NCI-H460 (cell line): Measurements from ENCODE around the gene NTM. TPM values are rescaled to one million over a fixed set of nuclear protein-coding genes. Genes with fewer than 3 reads are reported as not detected.
A peak's percentile ranks its signal among the peaks of the same experiment; 100 is the strongest.

Experiments used
- DNase-seq: peaks from one replicate; pipeline ENCODE4 v3.0.0-alpha.2; 2016; ENCODE audit warnings: low read depth; ENCODE audit errors: extremely low read depth
- total RNA-seq: library from RNA; depleted of rRNA; stranded (reverse); fragments of >200 nt; shearing (Covaris generic); gene quantifications from 2 replicates; pipeline ENCODE4 v1.2.3, GENCODE V29; 2014

Gene NTM
- total RNA-seq, 1 experiment from 2014 or later: 3.7 TPM

DNA sequence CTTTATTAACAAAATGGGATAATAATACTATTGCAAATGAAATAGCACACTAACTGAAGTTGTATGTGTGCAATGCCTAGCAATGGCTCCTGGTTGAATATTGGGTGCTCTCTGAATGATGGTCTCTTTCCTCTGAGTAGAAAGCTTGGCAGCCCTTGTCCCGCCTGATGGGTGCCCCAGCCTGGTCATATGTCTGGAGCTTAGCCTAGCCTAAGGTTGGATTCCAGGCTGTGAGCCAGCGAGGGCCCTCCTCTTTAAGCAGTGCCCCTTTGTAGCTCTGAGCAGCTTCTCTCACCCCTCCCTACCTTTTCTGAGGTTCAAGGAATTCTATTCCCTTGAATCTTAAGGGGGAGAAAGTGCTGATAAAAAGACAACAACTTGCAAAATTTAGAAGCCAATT is 499.9 kb downstream of the NTM start:
- no peak for DNase-seq

DNA sequence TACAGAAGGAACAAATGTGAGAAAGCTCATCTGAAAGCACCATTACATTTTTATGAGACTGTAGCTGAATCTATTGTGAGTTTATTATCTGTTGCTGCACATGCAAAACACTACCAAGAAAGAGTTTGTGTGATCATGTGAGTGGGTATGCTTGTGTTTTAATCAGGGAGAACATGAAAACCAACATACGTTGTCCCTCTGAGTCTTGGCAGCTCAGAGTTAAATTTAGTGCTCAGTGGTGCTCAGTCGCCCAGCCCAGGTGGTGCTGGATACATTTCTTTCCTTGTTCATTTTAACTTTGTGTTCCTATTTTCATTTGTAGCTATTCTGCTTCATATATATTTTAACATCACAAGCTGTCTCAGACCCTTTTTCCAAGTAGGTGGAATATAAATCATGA is 500.6 kb downstream of the NTM start:
- DNase-seq: no peak

DNA sequence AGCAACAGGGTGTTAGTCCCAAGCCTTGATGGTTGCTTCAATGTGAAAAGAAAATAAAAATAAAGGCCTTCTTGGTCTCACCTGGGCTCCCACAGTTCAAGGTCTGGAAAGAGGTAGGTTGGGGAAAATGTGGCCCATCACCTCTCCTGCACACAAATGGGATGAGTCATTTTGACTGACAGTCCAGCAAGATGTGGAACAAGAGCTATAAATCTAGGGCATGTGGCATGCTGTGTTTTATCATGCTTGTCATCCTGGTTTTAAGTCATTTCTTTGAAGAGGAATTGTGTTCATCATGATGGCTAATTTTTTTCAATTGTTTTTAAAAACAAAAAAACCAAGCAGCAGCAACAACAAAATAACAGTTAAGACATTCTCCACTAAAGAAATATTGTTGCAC is 503.7 kb downstream of the NTM start:
- no peak for DNase-seq

DNA sequence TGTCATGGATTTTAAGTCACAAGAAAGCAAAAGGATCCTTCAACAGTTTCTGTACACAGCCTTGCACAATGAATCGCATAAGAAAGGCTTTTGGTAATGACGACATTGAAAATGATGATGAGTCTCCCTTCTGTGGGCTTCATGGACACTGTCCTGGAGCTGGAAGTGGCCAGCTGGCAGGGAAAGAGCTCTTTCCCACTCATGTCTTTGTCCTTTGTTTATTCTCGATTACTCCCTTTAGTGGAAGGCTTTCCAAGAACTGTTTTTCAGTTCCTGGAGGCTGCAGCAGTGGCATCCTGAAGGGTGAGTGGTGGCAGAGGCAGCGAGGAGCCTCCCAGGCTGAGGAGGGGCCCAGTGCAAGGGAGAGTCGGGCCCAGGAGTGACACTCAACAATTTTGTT is 505.2 kb downstream of the NTM start:
- no peak for DNase-seq

DNA sequence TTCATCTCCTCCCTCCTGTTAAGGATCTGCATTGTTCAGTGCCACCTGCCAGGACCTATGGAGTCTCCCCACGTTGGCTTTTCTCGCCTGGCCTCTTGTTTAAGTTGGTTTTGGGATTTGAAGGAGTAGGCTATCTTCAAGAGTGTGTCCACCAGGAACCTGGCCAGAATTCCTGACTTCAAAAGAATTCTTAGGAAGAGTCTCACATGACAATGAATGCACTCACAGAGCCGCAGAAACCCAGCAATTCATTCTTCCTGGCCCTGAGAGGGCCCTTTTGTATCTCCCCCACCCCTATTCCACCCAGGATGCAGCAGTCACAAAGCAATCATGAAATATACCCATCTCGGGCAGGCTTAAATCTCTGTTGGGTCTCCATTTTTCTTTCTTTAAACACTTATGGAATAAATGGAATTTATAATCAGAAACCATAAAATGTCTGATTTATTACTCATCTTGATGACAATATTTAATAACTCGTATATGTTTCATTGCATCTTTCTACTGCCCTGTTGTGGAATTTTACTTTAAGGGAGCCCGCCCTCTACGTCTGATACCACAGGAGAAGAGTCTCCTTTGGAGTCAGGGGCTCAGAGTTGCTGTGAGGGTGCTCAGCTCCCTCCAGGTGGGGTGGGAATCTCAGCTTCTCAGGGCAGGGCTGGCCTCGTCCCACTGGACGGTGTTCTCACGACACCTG is 507.0 kb downstream of the NTM start:
- no peak for DNase-seq

DNA sequence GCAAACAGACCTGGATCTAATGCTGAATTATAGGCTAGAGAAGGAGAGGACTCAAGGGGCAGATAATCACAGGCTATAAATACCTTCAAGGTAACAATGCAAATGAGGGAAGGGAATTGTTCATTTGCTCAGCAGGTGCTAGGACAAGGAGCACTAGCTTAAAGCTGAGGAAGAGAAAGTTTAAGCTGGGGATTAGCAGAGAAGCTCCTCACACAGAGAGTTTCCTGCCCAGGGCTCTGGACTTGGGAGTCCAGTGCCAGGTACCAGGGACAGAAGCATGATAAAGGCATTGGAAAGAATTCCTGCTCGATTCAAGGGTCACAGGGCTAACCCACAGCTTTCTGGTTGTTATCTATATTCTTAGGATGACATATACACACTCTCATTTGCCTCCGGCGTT is 509.9 kb downstream of the NTM start:
- DNase-seq: no peak

DNA sequence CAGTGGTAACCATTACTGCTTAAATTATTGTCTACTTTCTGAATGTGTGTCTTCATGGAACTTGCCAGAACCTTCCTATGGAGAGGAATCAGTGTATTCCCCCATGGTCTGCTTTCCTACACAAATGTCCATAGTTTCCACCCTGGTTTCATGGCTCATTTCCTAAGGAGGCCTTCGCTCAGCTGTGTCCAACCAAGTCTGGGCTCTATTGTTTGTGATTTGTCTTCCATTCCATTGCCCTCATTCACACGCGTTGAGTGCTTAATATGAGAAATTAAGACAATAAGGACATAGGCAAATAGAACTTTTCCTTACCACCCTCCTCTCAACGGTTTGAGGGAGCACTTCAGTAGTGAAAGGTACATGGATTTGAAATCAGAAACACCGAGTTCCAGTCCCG is 510.6 kb downstream of the NTM start:
- DNase-seq: no peak

DNA sequence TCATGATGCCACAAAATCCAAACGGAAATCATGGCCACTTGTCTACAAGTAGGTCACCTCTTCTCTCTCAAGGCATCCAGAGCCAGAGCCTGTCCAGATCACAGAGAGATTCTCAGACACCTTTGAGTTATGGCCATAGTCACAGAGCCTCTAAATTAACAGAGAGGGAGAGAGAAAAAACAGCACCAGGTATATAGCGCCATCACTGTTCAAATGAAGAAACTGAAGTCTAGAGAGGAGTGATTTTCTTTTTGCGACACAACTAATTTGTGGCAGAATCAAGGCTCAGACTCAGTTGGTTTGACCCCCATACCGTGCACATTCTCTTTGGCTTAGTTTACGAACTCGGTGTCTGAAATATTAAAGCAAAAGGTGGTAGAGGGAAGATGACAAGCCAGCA is 512.9 kb downstream of the NTM start:
- no peak for DNase-seq

DNA sequence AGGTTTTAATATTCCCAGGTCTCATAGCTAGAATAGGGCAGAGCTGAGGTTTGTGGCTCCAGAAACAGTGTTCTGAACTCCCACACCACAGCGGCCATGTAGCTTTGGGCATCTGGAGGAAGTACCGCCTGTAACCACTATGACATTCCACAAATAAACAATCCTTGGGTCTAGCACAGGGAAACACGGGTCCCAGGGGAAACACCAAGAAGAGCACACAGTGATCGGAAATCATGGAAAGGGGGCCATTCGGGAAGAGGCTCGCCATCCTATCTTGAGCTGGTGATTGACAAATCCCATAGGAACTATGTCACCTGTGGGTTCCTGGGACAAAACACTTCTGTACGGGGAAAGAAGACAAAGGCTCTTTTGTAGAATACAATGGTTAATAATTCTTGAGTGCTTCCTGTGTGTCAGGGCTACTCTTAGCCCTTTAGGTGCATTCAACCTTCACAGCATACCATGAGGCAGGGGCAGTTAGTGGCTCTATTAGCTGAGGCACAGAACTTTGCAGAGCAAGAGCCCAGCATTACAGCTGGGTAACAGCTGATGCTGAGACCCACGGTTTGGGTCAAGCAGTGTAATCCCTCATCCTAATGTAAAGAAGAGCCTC is 514.2 kb downstream of the NTM start:
- no peak for DNase-seq

DNA sequence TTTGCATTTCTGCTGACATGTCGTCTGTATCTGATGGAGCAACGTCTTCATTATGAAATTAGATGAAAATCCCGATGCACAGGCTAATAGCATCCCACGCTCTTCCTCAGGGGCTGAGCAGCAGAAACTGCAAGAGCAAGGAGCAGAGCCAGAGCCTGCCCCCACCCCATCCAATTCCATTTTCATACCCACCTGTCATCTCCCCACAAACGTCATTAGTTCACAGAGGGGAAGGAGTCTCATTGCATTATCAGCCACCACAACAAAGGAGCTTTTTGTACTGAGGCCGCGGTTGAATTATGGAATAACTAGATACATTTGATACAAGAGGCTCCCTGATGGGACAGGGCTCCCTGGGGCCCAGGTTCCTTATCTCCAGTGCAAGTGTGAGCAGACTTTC is 515.0 kb downstream of the NTM start:
- DNase-seq: no peak

DNA sequence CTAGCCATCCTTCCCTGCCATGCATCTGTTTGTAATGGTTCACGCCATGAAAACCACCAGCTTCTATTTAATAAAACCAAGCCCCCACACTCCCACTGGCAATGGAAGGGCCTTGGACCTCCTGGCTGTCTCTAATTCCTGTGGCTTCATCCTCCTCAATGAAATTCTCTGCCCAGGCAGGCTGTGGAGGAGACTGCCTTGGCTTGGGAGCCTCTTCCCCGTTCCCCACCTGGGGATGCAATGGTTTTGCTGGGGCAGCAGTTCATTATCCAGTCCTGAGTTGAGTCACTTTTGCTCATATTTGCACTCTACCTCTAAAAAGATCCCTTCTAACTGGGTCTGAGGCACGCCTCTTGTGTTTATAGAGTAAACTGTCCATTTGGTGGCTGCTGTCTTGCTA is 515.8 kb downstream of the NTM start:
- DNase-seq: no peak

DNA sequence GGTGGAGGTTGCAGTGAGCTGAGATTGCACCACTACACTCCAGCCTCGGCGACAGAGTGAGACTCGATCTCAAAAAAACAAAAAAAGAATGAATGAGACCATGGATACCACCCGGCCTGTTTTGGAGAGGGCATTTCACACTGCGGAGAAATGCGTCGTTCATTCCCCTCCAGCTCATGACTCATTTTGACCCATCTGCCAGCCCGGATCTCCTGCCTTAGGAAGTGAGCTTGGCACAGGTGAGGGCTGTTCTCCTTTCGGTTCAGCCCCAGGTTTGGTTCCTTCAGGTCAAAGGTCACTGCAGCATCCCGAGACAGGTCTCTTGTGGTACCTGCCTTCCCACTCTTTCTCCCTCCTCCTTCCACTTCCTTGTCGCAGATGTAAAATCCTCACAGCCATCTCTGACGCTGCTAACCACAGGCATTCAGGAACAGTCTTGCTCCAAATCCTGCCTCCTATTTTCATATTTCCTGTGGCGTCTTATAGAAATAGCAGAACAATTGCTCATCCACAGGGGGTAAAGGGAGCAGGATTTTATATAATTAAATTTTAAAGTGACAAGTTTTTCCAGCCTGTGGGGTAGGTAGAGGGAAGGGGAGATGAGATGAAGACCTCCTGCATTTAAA is 517.9 kb downstream of the NTM start:
- DNase-seq: no peak

DNA sequence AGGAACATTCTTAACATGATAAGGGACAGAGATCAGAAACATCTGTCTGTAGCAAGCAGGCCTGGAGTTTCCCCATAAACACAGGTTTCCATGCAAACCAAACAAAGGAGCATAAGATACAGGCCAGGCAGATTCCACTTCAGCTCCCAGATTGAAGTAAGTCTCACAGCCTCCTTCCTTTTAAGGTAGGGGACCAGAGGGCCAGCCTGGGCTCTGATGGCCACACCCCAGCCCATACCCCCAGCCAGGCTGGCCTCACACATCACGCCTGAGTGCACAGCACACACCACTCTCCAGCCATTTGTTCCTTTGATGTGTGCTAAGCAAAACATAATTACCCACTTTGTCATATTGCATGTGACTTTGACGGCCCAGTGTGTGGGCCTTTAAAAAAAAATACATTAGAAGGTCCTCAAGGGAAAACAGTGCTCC is 518.7 kb downstream of the NTM start:
- DNase-seq: no peak

DNA sequence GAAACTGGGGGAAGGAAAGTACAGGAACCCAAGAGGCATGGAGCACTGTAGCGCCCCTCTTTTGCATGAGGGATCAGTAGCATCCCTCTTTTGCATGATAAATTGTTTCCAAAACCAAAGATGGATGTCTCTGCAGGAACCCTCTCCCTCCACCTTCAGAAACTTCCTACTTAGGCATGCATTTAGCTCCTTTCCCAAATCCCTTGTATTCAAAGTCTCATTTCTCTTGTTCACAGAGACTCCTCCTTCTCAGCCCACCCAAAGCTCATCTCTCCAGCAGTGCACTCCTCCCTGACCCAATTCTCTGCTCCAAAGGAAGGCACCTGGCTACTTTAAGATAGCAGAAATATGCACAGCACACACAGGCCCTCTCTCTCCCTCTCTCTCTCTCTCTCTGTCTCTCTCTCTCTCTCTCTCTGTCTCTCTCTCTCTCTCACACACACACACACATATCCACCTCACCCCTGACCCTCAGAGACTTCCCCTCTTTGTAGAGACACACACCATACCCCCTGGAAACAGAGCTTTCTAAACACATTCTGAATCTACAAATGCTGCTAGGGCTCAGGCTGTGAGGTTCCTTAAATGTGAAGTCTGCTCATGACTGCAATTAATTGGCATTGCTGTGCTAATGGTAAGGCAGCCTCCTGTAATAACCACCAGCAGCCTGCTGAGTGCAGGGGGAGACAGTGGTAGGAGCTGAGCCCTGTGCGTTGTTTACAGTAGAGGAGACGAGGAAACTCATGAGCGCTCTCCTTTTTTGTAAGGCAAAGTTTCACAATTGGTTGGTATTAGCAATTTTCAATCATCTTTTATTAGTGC is 519.6 kb downstream of the NTM start:
- DNase-seq: no peak

DNA sequence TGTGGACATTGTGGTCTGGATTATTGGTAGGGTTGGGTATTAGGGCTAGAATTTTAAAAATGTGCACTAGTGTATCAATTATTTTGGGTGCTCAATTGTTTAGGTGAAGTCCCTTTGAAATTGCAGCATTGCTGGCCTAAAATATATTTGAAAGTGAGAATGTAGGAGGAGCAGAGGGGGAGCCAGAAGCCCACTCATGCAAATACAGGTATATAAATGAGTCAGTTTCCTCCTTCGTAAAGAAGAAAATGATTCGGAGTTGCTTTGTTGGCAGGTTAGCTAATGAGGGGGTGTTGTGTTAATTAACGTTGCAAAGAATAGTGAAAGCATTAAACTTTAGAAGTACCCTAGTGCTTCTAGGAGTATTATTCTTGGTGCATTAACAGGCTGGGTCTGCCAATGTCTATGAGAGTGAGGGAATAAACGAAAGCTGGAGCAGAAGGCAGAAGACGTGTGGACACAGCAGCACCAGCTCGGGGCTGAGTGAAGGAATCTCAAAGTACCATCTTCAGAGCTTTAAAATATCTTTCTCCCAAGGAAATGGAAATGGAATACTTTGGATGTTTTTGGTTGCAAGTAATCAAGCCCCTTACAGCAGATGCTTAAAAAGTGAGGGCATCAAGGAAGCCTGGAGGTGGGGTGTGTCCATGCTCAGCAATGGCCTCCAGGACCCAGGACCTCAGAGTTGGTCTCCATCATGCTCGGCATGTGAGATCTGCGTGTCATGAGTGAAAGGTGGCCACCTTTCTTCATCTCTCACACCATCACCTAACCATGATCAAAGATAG is 522.9 kb downstream of the NTM start:
- no peak for DNase-seq

DNA sequence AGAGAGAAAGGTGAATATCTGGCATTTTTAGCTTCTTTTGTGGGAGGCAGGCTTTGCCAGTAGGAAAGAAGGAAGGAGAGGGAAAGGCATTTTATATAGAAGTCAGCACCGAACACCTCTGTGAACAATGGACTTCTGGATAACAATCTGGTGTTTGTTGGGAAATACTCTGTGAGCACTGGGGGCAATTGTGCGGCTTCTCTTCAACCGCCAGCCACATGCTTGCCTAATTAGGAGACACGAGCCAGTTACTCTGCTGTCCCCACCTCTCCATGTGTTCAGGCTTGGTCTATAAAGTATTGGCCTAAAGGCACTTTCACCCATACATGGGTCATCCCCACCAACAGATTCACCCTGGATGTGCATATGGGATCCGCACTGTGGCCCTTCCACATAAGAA is 523.6 kb downstream of the NTM start:
- DNase-seq: no peak

DNA sequence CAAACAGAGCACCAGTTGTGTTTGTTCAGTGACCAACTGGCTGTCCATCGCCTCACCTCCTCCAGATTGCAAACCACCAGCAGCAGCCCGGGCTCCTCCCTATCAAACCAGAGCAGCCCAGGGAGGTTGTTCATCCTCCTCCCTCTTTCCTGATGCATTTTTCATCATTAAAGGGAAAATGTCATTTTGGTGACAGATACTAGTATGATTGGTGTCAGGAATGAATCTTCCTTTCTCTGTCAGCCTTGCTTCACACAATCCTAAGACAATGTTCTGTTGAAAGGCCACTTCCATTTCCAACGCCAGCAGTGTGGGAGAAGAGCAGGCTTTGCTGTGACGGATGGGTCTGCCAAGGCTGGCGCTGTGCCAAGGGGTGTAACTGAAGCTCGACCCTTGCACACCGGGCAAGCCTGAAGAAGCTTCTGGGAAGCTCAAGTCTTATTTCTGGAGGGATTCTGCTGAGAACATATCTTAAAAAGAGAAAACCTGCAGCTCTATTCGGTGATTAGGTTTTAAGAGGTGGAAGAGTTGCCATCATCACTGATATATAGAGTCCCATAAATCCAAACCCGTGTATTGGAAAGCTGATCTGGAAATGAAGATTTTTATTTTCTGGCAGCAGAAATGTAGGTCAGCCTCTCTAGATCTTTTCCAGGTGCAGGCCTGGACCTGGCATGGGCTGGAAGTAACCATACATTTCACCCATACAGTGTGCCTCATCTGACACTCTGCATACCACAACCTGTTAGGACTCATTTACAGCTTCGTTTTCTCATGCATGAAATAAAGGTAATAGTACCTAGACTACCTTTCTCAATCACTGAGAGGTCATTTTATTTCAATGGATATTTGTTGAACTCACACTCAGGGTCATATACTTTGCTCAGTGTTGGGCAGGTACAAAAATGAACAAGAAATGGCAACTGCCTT is 524.5 kb downstream of the NTM start:
- no peak for DNase-seq

DNA sequence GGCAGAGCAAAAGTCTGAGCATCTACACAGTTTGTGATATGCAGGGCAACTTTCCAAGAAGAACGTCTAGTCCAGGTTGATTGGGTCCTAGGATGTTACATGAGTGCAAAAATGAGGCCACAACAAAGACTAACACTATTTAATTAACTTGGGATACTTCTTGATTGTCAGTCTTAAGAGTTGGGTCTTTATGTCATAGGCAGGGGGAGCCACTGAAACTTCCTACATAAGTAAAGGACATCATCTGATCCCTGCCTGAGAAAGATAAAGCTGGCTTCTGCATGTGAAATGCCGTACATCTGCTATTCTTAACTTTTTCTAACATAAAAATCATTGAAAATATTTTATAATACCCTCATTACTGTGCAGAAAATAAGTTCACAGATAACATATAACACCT is 525.5 kb downstream of the NTM start:
- DNase-seq: no peak

DNA sequence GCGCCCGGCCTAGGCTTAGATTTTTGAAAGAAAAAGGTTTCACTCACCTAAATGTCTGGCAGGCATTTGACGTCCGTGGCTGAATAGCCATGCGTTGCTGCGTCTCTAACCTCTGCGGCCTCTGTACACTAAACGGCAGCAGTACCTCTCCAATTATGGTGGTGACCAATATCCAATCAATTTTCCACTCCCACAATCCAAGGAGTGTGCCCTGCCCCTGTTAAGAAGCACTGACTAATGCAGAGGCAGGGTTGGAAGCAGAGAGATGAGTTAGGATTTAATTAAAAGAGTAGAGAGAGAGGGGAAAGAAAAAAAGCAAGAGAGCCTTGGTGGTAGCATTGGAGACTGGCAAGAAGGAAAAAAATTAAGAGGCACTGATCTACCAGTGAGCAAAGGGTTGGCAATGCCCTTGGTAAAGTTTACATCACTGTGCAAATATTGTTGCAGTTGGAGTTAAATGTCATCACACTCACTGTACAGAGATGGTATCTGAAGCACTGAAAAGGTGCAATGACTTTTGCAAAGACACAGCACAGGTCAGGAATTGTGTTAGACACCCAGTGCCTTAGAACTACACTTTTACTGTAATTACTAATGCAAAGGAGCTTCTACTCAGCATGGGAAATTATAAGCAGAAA is 526.7 kb downstream of the NTM start:
- peak; percentile 39 for DNase-seq
